Endodermal cell (in vitro differentiated cells): ENCODE data around the gene RNASE7. TPM values are rescaled to one million over a fixed set of nuclear protein-coding genes. Genes with fewer than 3 reads are reported as not detected.
A peak's percentile ranks its signal among the peaks of the same experiment; 100 is the strongest.

Source experiments
- DNase-seq: peaks from one replicate; pipeline ENCODE4 v3.0.0-alpha.2; 2017
- H3K27ac ChIP-seq: 2 replicates; pipeline ENCODE4 v1.5.1; 2013; ENCODE audit warnings: mild to moderate bottlenecking, low read depth, low read length, moderate library complexity
- H3K27me3 ChIP-seq: 2 replicates; pipeline ENCODE4 v1.6.1; 2013; ENCODE audit warnings: mild to moderate bottlenecking, low read length, moderate library complexity; ENCODE audit not compliant: insufficient read depth, control insufficient read depth, poor library complexity, severe bottlenecking
- H3K36me3 ChIP-seq: 2 replicates; pipeline ENCODE4 v1.7.0; 2013; ENCODE audit warnings: mild to moderate bottlenecking, low read length, moderate library complexity; ENCODE audit not compliant: control insufficient read depth, insufficient read depth
- H3K4me1 ChIP-seq: one replicate; pipeline ENCODE4 v1.7.0; 2013; ENCODE audit warnings: low read length; ENCODE audit not compliant: control insufficient read depth, insufficient read depth
- H3K4me3 ChIP-seq: 2 replicates; pipeline ENCODE4 v1.5.1; 2013; ENCODE audit warnings: mild to moderate bottlenecking, low read length, moderate library complexity
- H3K9ac ChIP-seq: 2 replicates; pipeline ENCODE4 v1.6.1; 2013; ENCODE audit warnings: mild to moderate bottlenecking, low read length, moderate library complexity; ENCODE audit not compliant: poor library complexity, severe bottlenecking; ENCODE audit errors: extremely low read depth
- H3K9me3 ChIP-seq: 2 replicates; pipeline ENCODE4 v1.6.1; 2013; ENCODE audit warnings: mild to moderate bottlenecking, low read length, moderate library complexity; ENCODE audit not compliant: control insufficient read depth
- H3K27ac Mint-ChIP-seq: 2 replicates; pipeline ENCODE4 v1.8.0; 2020; ENCODE audit warnings: mixed read lengths
- H3K27me3 Mint-ChIP-seq: 2 replicates; pipeline ENCODE4 v1.8.0; 2021; ENCODE audit warnings: mild to moderate bottlenecking, mixed read lengths; ENCODE audit not compliant: insufficient read depth
- H3K36me3 Mint-ChIP-seq: 2 replicates; pipeline ENCODE4 v1.8.0; 2020; ENCODE audit warnings: low read depth, mixed read lengths
- H3K4me1 Mint-ChIP-seq: 2 replicates; pipeline ENCODE4 v1.8.0; 2020; ENCODE audit warnings: mixed read lengths
- H3K4me3 Mint-ChIP-seq: 2 replicates; pipeline ENCODE4 v1.8.0; 2020; ENCODE audit warnings: mild to moderate bottlenecking, moderate library complexity, mixed read lengths
- H3K9me3 Mint-ChIP-seq: 2 replicates; pipeline ENCODE4 v1.8.0; 2020; ENCODE audit warnings: mild to moderate bottlenecking, mixed read lengths
- WGBS, 2 experiments: methylation state at CpG; one replicate each; pipeline versions ENCODE4 v1.1.5 to v1.1.7; 2013; ENCODE audit warnings: missing lambda C conversion rate in 2 of 2, mixed read lengths in 1 of 2; ENCODE audit not compliant: insufficient coverage in 1 of 2, insufficient read length in 1 of 2; 5-methylcytosine and 5-hydroxymethylcytosine counted together
- total RNA-seq, 2 donors: library from RNA; stranded (reverse); fragmentation: NEBNext Ultra II Directional in 1 of 2; extraction: Animal tissue kit (Norgen Biotek cat#: 25700) in 1 of 2; gene quantifications; 2 replicates in 1 of 2; 3 replicates in 1 of 2; pipeline ENCODE4 v1.2.1, GENCODE V29; 2021
- TF ChIP-seq, protein P1 (sequence below): fragments of 200-600 bp; sonication (generic); conservative IDR thresholded peaks from 2 replicates; pipeline ENCODE4 v1.5.0; 2021; ENCODE audit warnings: antibody characterized with exemption, mild to moderate bottlenecking

RNASE7 gene
- total RNA-seq, 2 donors from 2014 or later: not detected

- TF ChIP-seq, protein P1, sequence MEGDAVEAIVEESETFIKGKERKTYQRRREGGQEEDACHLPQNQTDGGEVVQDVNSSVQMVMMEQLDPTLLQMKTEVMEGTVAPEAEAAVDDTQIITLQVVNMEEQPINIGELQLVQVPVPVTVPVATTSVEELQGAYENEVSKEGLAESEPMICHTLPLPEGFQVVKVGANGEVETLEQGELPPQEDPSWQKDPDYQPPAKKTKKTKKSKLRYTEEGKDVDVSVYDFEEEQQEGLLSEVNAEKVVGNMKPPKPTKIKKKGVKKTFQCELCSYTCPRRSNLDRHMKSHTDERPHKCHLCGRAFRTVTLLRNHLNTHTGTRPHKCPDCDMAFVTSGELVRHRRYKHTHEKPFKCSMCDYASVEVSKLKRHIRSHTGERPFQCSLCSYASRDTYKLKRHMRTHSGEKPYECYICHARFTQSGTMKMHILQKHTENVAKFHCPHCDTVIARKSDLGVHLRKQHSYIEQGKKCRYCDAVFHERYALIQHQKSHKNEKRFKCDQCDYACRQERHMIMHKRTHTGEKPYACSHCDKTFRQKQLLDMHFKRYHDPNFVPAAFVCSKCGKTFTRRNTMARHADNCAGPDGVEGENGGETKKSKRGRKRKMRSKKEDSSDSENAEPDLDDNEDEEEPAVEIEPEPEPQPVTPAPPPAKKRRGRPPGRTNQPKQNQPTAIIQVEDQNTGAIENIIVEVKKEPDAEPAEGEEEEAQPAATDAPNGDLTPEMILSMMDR: peak; percentile 47
- Mint-ChIP-seq H3K9me3 (no peaks in the 10 kb centered on the region), H3K4me3 (no peak overlapping the region), H3K27me3 (peaks cover 8% of the 10 kb centered on the region), H3K4me1 (peaks cover 23% of the 10 kb centered on the region), H3K27ac (no peak overlapping the region), H3K36me3 (peaks cover under 1% of the 10 kb centered on the region)
- no peak overlapping the region for H3K27ac ChIP-seq
- 74 to 95% methylated on average over 5 to 7 of the region's 7 CpGs for WGBS, 2 experiments
- no peaks in the 10 kb centered on the region for H3K9me3 ChIP-seq
- DNase-seq: no peak
- no peak overlapping the region for H3K4me3 ChIP-seq
- no peaks in the 10 kb centered on the region for H3K27me3 ChIP-seq
- H3K4me1 ChIP-seq: peaks cover 8% of the 10 kb centered on the region
- no peak overlapping the region for H3K9ac ChIP-seq
- no peaks in the 10 kb centered on the region for H3K36me3 ChIP-seq
Measured at GRCh38 chr14:21066882-21067502, 24.8 kb downstream of the RNASE7 start.

DNA sequence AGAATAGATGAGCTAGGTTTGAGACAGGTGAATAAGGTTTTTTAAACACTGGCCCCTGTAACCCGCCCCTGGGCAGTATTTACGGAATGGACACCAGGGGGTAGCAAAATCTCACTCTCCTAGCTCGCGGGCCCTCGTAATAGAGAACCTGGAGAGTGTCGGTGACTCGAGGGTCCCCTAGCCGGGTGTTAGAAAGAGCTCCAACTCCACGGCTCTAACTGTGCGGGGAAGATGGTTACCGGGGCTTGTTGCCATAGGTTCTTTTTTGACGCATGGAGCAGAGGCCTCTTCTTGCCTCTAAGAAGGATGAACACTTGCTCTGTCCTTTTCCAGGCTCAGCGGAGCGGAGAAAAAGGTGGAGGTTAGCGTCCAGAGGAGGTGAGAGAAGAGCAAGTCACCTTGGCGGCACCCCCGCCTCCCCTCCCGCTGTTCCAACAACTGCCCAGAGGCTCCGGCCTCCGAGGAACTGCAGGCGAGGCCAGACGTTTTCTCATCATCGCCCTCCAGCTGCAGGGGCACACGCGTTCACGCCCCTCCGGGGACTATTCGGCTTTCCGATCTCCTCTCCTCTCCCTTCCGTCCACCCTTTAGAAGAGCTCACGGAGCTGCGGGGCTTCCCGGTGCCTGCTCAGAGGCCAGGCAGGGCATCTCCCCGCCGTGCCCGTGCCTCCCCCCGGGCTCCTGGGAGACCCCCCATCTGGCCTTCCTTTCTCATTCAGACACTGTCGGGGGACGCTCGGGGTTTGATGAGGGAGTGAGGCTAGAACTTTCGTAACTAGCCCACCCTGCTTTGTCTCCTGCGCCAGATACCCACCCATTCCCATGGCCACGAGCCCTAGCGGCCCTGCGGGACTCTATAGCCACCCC, 26.6 kb downstream of the RNASE7 start:
- WGBS, 2 experiments: 5 to 6% methylated on average over 8 to 45 of the region's 45 CpGs
- peak overlapping the region; percentile 94 for H3K27ac ChIP-seq
- peak overlapping the region; percentile 86 for H3K4me3 Mint-ChIP-seq
- peaks cover 11% of the 10 kb centered on the region for H3K36me3 Mint-ChIP-seq
- H3K9me3 Mint-ChIP-seq: no peaks in the 10 kb centered on the region
- peaks cover 8% of the 10 kb centered on the region for H3K27me3 Mint-ChIP-seq
- peak; percentile 82 for DNase-seq
- no peaks in the 10 kb centered on the region for H3K9me3 ChIP-seq
- H3K27me3 ChIP-seq: no peaks in the 10 kb centered on the region
- H3K4me1 Mint-ChIP-seq: peaks cover 18% of the 10 kb centered on the region
- H3K4me3 ChIP-seq: peak overlapping the region; percentile 83
- peak overlapping the region; percentile 85 for H3K27ac Mint-ChIP-seq
- peak overlapping the region; percentile 35 for H3K9ac ChIP-seq
- peaks cover 6% of the 10 kb centered on the region for H3K4me1 ChIP-seq
- H3K36me3 ChIP-seq: peaks cover 12% of the 10 kb centered on the region
- TF ChIP-seq, protein P1: peak; percentile 72

DNA sequence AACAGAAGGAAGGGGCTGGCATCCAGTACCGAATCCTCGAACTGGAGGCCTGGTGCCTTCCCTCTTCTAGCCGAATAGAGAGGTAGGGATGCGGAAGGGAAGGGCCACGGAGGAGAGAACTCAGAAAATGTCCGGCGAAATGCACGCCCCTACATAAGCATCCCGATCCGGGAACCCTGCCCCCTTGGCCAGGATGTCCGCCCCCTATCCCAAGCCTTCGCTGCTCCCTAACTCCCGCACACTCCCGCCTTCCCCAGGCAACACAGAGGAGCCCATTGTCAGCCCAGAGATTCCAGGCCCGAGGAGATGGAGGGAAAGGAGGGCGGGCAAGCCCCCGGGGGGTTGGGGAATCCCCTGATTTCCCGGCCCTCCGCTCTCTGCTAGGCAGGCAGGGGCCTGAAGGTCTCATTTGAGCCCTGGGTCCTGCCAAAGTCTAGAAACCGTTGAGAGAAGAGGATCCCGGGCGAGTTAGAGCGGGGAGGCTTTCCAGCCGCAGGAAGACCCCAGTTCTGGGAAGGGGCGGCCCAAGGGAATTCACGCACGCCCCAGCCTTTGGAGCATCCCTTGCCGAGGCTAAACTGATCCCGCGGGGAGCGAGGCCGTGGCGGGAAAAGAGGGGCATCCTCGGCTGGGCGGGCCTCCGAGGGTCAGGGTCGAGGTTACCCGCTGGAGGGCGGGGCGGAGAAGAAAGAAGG, 27.4 kb downstream of the RNASE7 start:
- H3K36me3 Mint-ChIP-seq: peaks cover 13% of the 10 kb centered on the region
- H3K4me1 Mint-ChIP-seq: peaks cover 16% of the 10 kb centered on the region
- peak overlapping the region; percentile 85 for H3K27ac Mint-ChIP-seq
- 0 to 2% methylated on average over 22 to 39 of the region's 40 CpGs for WGBS, 2 experiments
- DNase-seq: peak; percentile 86
- H3K4me3 ChIP-seq: peak overlapping the region; percentile 83
- H3K36me3 ChIP-seq: peaks cover 19% of the 10 kb centered on the region
- peaks cover 8% of the 10 kb centered on the region for H3K27me3 Mint-ChIP-seq
- H3K4me3 Mint-ChIP-seq: peak overlapping the region; percentile 86
- peak overlapping the region; percentile 35 for H3K9ac ChIP-seq
- peaks cover 4% of the 10 kb centered on the region for H3K4me1 ChIP-seq
- H3K27me3 ChIP-seq: no peaks in the 10 kb centered on the region
- TF ChIP-seq, protein P1: no peak
- no peaks in the 10 kb centered on the region for H3K9me3 ChIP-seq
- H3K9me3 Mint-ChIP-seq: no peaks in the 10 kb centered on the region
- H3K27ac ChIP-seq: peak overlapping the region; percentile 94
